ENCODE measurements around the gene CCDC88B. TPM values are rescaled to one million over a fixed set of nuclear protein-coding genes. Genes with fewer than 3 reads are reported as not detected.
A peak's percentile ranks its signal among the peaks of the same experiment; 100 is the strongest.

The CCDC88B gene
- total and polyA plus RNA-seq, 10 of the 15 experiments (the other 5 are each of a cell fraction or from before 2014, with no cell fraction given), result 0.24 to 66.0 (median 19.2) TPM

DNA sequence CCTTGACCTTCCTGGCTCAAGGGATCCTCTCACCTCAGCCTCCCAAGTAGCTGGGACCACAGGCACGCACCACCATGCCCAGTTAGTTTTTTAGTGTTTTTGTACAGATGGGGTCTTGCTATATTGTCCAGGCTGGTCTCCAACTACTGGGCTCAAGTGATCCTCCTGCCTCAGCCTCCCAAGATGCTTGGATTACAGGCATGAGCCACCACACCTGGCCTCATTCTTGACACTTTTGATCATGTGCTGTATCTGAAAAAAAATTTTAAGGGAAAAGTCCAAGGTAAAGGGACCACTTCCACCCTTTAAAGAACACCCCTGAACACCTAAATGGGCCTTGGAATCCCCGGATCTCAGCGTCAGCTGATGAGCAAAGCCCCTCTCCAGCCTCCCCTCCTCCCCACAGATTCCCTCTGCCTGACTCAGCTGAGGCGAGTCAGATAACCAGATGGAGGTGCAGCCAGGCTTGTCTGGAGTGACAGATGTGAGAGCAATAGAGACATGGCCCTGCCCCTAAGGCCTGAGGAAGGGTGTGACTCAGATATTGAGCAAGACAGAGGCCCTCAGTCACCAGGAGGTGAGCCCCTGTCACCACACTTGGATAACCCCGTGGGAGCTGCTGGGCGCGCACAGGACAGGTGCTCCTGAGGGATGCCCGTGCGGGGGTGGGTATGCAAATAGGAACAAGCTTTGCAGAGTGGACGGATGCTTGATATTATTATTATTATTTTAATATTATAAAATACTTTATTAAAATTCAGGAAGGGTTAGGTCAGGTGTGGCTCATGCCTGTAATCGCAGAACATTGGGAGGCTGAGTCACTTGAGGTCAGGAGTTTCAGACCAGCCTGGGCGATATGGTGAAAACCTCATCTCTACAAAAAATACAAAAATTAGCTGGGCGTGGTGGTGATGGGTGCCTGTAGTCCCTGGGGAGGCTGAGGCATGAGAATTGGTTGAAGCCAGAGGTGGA lies 5.0 kb upstream of the CCDC88B start (continued):
- TF ChIP-seq LARP7 (IDR thresholded peaks at IDR 0.05) (no peak), WRNIP1 (IDR thresholded peaks at IDR 0.05; ENCODE audit: borderline replicate concordance, low read depth, low read length) (no peak), HCFC1 (IDR thresholded peaks at IDR 0.05; ENCODE audit: low read length) (0 out of 2 replicates have a peak, but pooled peaks have one; percentile 14), ZSCAN29 (IDR thresholded peaks at IDR 0.05) (no peak), ELK1 (IDR thresholded peaks at IDR 0.05; ENCODE audit: low read depth, low read length) (no peak), BRCA1 (IDR thresholded peaks at IDR 0.05; ENCODE audit: low read depth, low read length) (no peak), CREM (IDR thresholded peaks at IDR 0.05; ENCODE audit: low read depth) (peak; percentile 68; the same call in 1 of the 2 replicates), RB1 (IDR thresholded peaks at IDR 0.05; ENCODE audit: borderline replicate concordance) (no peak), GABPA (IDR thresholded peaks at IDR 0.05; ENCODE audit: low read depth) (no peak), MEF2A (IDR thresholded peaks at IDR 0.05; ENCODE audit: insufficient read depth, low read depth, low read length) (no peak), NFYB (IDR thresholded peaks at IDR 0.05; ENCODE audit: insufficient read depth, low read depth, low read length) (no peak), CEBPB (IDR thresholded peaks at IDR 0.05; ENCODE audit: borderline replicate concordance in 1 of 2, low read depth in 2 of 2, low read length in 2 of 2) (peak in 1 of 2 experiments; percentile 94; a peak in 2 of 4 replicates), RCOR1 (conservative IDR thresholded peaks at IDR 0.05; ENCODE audit: low read depth, low read length) (no peak), ZNF274 (IDR thresholded peaks at IDR 0.05; ENCODE audit: insufficient read depth, insufficient read length) (no peak), ZBED1 (IDR thresholded peaks at IDR 0.05; ENCODE audit: borderline replicate concordance) (peak; percentile 68; the same call in 1 of the 2 replicates)
- TF ChIP-seq, protein P1, sequence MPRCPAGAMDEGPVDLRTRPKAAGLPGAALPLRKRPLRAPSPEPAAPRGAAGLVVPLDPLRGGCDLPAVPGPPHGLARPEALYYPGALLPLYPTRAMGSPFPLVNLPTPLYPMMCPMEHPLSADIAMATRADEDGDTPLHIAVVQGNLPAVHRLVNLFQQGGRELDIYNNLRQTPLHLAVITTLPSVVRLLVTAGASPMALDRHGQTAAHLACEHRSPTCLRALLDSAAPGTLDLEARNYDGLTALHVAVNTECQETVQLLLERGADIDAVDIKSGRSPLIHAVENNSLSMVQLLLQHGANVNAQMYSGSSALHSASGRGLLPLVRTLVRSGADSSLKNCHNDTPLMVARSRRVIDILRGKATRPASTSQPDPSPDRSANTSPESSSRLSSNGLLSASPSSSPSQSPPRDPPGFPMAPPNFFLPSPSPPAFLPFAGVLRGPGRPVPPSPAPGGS (IDR thresholded peaks at IDR 0.05; ENCODE audit: borderline replicate concordance, insufficient read depth, low read depth, low read length, poor library complexity, severe bottlenecking), result peak; percentile 65
- TF ChIP-seq, protein P2, sequence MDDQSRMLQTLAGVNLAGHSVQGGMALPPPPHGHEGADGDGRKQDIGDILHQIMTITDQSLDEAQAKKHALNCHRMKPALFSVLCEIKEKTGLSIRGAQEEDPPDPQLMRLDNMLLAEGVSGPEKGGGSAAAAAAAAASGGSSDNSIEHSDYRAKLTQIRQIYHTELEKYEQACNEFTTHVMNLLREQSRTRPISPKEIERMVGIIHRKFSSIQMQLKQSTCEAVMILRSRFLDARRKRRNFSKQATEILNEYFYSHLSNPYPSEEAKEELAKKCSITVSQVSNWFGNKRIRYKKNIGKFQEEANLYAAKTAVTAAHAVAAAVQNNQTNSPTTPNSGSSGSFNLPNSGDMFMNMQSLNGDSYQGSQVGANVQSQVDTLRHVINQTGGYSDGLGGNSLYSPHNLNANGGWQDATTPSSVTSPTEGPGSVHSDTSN (IDR thresholded peaks at IDR 0.05; ENCODE audit: insufficient replicate concordance, low read depth, low read length), result peak; percentile 92
